ENCODE measurements around the gene AGPAT3. TPM values are rescaled to one million over a fixed set of nuclear protein-coding genes. Genes with fewer than 3 reads are reported as not detected.

Gene AGPAT3
- total and polyA plus RNA-seq, 5 donors from 2014 or later: 13.3 to 67.8 (median 18.1) TPM

- Mint-ChIP-seq H3K4me3 (peak overlapping the region in 2 of 4 donors; percentile 46 to 68), H3K36me3 (no peaks in the 10 kb centered on the region), H3K27me3 (no peaks in the 10 kb centered on the region), H3K4me1 (peaks cover 25 to 73% (median 49%) of the 10 kb centered on the region in 4 donors), H3K9me3 (no peaks in the 10 kb centered on the region), H3K27ac (peak overlapping the region; percentile 74 to 83 (median 83))
- ATAC-seq (ENCODE audit: low read depth in 2 of 2): no peak
- DNase-seq: no peak
- H3K4me1 ChIP-seq (ENCODE audit: control insufficient read depth, insufficient read depth, low read length, poor library complexity, severe bottlenecking): peaks cover 50% of the 10 kb centered on the region
- H3K4me3 ChIP-seq (ENCODE audit: low read depth, low read length): no peak overlapping the region
- H3K9me3 ChIP-seq (ENCODE audit: control insufficient read depth in 2 of 2, low read length in 2 of 2): no peaks in the 10 kb centered on the region
- no peak overlapping the region for H3K27ac ChIP-seq (ENCODE audit: insufficient read depth, low read length, poor library complexity, severe bottlenecking)
- no peaks in the 10 kb centered on the region for H3K27me3 ChIP-seq (ENCODE audit: control insufficient read depth, insufficient read depth, low read length)
- peaks cover 7% of the 10 kb centered on the region for H3K36me3 ChIP-seq (ENCODE audit: control insufficient read depth, insufficient read depth, low read length)
These were observed 55.1 kb downstream of the AGPAT3 start for GRCh38 chr21:43919871-43920801.

GRCh38 chr21:43921571-43921978 lies 56.6 kb downstream of the AGPAT3 start:
- H3K27ac Mint-ChIP-seq: peak overlapping the region; percentile 81 to 96 (median 93)

DNA sequence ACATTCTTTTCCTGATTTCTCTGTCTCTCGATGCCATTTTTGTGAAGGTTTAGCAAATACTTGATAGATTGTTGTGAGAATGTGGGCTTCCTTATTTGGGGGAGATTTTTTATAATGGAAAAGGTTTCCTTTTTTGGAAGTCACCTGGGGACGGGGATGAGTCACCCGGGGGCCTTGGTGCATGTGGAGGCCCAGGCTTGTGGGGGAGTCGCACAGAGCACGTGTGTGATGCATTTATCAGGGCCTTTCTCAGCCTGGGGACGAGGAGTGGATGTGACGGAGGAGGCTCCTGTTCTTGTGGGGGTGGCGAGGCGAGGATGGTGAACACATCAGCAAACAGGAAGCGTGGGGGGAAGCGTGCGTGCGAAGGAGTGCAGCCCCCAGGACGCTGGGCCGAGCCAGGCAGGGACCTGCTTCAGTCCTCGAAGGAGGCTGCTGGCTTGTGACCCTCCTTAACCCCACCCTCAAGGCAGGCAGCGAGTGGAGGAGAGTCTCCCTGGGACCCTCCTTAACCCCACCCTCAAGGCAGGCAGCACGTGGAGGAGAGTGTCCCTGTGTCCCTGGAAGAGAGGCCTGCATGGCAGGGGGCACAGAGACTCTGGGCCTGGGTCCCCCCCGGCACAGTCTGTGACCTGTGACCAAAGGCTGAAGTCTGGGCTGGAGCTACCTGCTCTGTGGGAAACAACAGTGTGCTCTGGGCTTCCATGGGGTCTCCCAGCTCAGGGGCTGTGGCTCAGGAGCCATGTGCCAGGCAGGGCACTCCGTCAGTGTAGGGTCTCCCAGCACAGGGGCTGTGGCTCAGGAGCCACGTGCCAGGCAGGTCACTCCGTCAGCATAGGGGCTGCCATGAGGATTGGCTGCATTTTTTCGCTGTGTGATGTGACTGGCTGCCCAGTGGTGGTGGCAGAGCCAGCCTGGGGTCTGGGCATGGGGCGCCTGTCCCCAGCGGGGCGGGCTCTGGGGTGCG lies 57.2 kb downstream of the AGPAT3 start:
- no peaks in the 10 kb centered on the region for H3K9me3 ChIP-seq (ENCODE audit: control insufficient read depth in 2 of 2, low read length in 2 of 2)
- DNase-seq (peak; percentile 31 to 81 (median 53)), ATAC-seq (ENCODE audit: low read depth in 2 of 2) (peak; percentile 47 to 68)
- H3K36me3 Mint-ChIP-seq: no peaks in the 10 kb centered on the region
- H3K27me3 ChIP-seq (ENCODE audit: control insufficient read depth, insufficient read depth, low read length): no peaks in the 10 kb centered on the region
- H3K4me3 Mint-ChIP-seq: peak overlapping the region; percentile 46 to 83 (median 78)
- H3K4me1 Mint-ChIP-seq: peaks cover 15 to 58% (median 36%) of the 10 kb centered on the region in 4 donors
- H3K27ac Mint-ChIP-seq: peak overlapping the region; percentile 81 to 96 (median 93)
- no peaks in the 10 kb centered on the region for H3K27me3 Mint-ChIP-seq
- H3K36me3 ChIP-seq (ENCODE audit: control insufficient read depth, insufficient read depth, low read length): peaks cover 9% of the 10 kb centered on the region
- H3K4me1 ChIP-seq (ENCODE audit: control insufficient read depth, insufficient read depth, low read length, poor library complexity, severe bottlenecking): peaks cover 36% of the 10 kb centered on the region
- H3K27ac ChIP-seq (ENCODE audit: insufficient read depth, low read length, poor library complexity, severe bottlenecking): peak overlapping the region; percentile 62
- no peaks in the 10 kb centered on the region for H3K9me3 Mint-ChIP-seq
- peak overlapping the region; percentile 33 for H3K4me3 ChIP-seq (ENCODE audit: low read depth, low read length)

More at GRCh38 chr21:43921571-43921978, 56.6 kb downstream of the AGPAT3 start:
- DNase-seq (peak; percentile 14 to 76 (median 55)), ATAC-seq (ENCODE audit: low read depth in 2 of 2) (peak; percentile 32 to 45)
- Histone ChIP-seq H3K9me3 (ENCODE audit: control insufficient read depth in 2 of 2, low read length in 2 of 2) (no peaks in the 10 kb centered on the region), H3K27ac (ENCODE audit: insufficient read depth, low read length, poor library complexity, severe bottlenecking) (peak overlapping the region; percentile 62), H3K4me1 (ENCODE audit: control insufficient read depth, insufficient read depth, low read length, poor library complexity, severe bottlenecking) (peaks cover 43% of the 10 kb centered on the region), H3K27me3 (ENCODE audit: control insufficient read depth, insufficient read depth, low read length) (no peaks in the 10 kb centered on the region), H3K36me3 (ENCODE audit: control insufficient read depth, insufficient read depth, low read length) (peaks cover 9% of the 10 kb centered on the region), H3K4me3 (ENCODE audit: low read depth, low read length) (peak overlapping the region; percentile 33)
- H3K9me3 Mint-ChIP-seq: no peaks in the 10 kb centered on the region
- peaks cover 16 to 65% (median 42%) of the 10 kb centered on the region in 4 donors for H3K4me1 Mint-ChIP-seq
- peak overlapping the region in 3 of 4 donors; percentile 46 to 83 (median 78) for H3K4me3 Mint-ChIP-seq
- H3K27me3 Mint-ChIP-seq: no peaks in the 10 kb centered on the region
- H3K36me3 Mint-ChIP-seq: no peaks in the 10 kb centered on the region

- Histone ChIP-seq H3K36me3 (ENCODE audit: control insufficient read depth, insufficient read depth, low read length) (peaks cover 14% of the 10 kb centered on the region), H3K4me1 (ENCODE audit: control insufficient read depth, insufficient read depth, low read length, poor library complexity, severe bottlenecking) (peaks cover 30% of the 10 kb centered on the region), H3K27me3 (ENCODE audit: control insufficient read depth, insufficient read depth, low read length) (no peaks in the 10 kb centered on the region), H3K27ac (ENCODE audit: insufficient read depth, low read length, poor library complexity, severe bottlenecking) (no peak overlapping the region), H3K4me3 (ENCODE audit: low read depth, low read length) (no peak overlapping the region), H3K9me3 (ENCODE audit: control insufficient read depth in 2 of 2, low read length in 2 of 2) (no peaks in the 10 kb centered on the region)
- Mint-ChIP-seq H3K27ac (peak overlapping the region; percentile 52 to 93 (median 76)), H3K4me3 (peak overlapping the region in 1 of 4 donors; percentile 83), H3K36me3 (no peaks in the 10 kb centered on the region), H3K4me1 (peaks cover 15 to 54% (median 33%) of the 10 kb centered on the region in 4 donors), H3K9me3 (no peaks in the 10 kb centered on the region), H3K27me3 (no peaks in the 10 kb centered on the region)
- DNase-seq (no peak), ATAC-seq (ENCODE audit: low read depth in 2 of 2) (no peak)
These were observed 57.9 kb downstream of the AGPAT3 start for GRCh38 chr21:43922949-43923348.

- H3K9me3 Mint-ChIP-seq: no peaks in the 10 kb centered on the region
- peaks cover under 1% of the 10 kb centered on the region for H3K36me3 Mint-ChIP-seq
- H3K9me3 ChIP-seq (ENCODE audit: control insufficient read depth in 2 of 2, low read length in 2 of 2): no peaks in the 10 kb centered on the region
- DNase-seq (no peak), ATAC-seq (ENCODE audit: low read depth in 2 of 2) (no peak)
- H3K36me3 ChIP-seq (ENCODE audit: control insufficient read depth, insufficient read depth, low read length): peaks cover 14% of the 10 kb centered on the region
- peaks cover 26% of the 10 kb centered on the region for H3K4me1 ChIP-seq (ENCODE audit: control insufficient read depth, insufficient read depth, low read length, poor library complexity, severe bottlenecking)
- H3K27me3 ChIP-seq (ENCODE audit: control insufficient read depth, insufficient read depth, low read length): no peaks in the 10 kb centered on the region
- no peaks in the 10 kb centered on the region for H3K27me3 Mint-ChIP-seq
- H3K4me1 Mint-ChIP-seq: peaks cover 15 to 50% (median 30%) of the 10 kb centered on the region in 4 donors
- H3K27ac Mint-ChIP-seq: peak overlapping the region in 2 of 3 donors; percentile 76 to 93
- H3K27ac ChIP-seq (ENCODE audit: insufficient read depth, low read length, poor library complexity, severe bottlenecking): no peak overlapping the region
- H3K4me3 Mint-ChIP-seq: no peak overlapping the region
- H3K4me3 ChIP-seq (ENCODE audit: low read depth, low read length): no peak overlapping the region
These were observed 58.4 kb downstream of the AGPAT3 start for GRCh38 chr21:43923391-43923790.

GRCh38 chr21:43924421-43925095 lies 59.5 kb downstream of the AGPAT3 start:
- no peak for ATAC-seq (ENCODE audit: low read depth in 2 of 2)
- Mint-ChIP-seq H3K36me3 (peaks cover 3% of the 10 kb centered on the region), H3K4me3 (no peak overlapping the region), H3K4me1 (peaks cover 10 to 41% (median 21%) of the 10 kb centered on the region in 4 donors), H3K27ac (peak overlapping the region in 2 of 3 donors; percentile 46 to 86), H3K27me3 (no peaks in the 10 kb centered on the region), H3K9me3 (no peaks in the 10 kb centered on the region)
- Histone ChIP-seq H3K4me3 (ENCODE audit: low read depth, low read length) (no peak overlapping the region), H3K36me3 (ENCODE audit: control insufficient read depth, insufficient read depth, low read length) (peaks cover 22% of the 10 kb centered on the region), H3K9me3 (ENCODE audit: control insufficient read depth in 2 of 2, low read length in 2 of 2) (no peaks in the 10 kb centered on the region), H3K4me1 (ENCODE audit: control insufficient read depth, insufficient read depth, low read length, poor library complexity, severe bottlenecking) (peaks cover 24% of the 10 kb centered on the region), H3K27ac (ENCODE audit: insufficient read depth, low read length, poor library complexity, severe bottlenecking) (no peak overlapping the region), H3K27me3 (ENCODE audit: control insufficient read depth, insufficient read depth, low read length) (no peaks in the 10 kb centered on the region)
- DNase-seq: no peak

- Mint-ChIP-seq H3K27me3 (no peaks in the 10 kb centered on the region), H3K36me3 (peaks cover 3% of the 10 kb centered on the region), H3K4me1 (peaks cover 10 to 40% (median 19%) of the 10 kb centered on the region in 4 donors), H3K4me3 (no peak overlapping the region), H3K9me3 (no peaks in the 10 kb centered on the region), H3K27ac (peak overlapping the region in 1 of 3 donors; percentile 60)
- ATAC-seq (ENCODE audit: low read depth in 2 of 2) (no peak), DNase-seq (no peak)
- Histone ChIP-seq H3K27me3 (ENCODE audit: control insufficient read depth, insufficient read depth, low read length) (no peaks in the 10 kb centered on the region), H3K36me3 (ENCODE audit: control insufficient read depth, insufficient read depth, low read length) (peaks cover 22% of the 10 kb centered on the region), H3K9me3 (ENCODE audit: control insufficient read depth in 2 of 2, low read length in 2 of 2) (no peaks in the 10 kb centered on the region), H3K27ac (ENCODE audit: insufficient read depth, low read length, poor library complexity, severe bottlenecking) (no peak overlapping the region), H3K4me3 (ENCODE audit: low read depth, low read length) (no peak overlapping the region), H3K4me1 (ENCODE audit: control insufficient read depth, insufficient read depth, low read length, poor library complexity, severe bottlenecking) (peaks cover 21% of the 10 kb centered on the region)
These were observed 60.1 kb downstream of the AGPAT3 start for GRCh38 chr21:43925096-43925481.
